T-helper 1 cell treated with Interleukin-12 subunit alpha and Interleukin-12 subunit beta and Interleukin-4 antibody, amounts not matched to agents 30 μg/mL and 1 μg/mL, for 36 hours (primary cell): Measurements from ENCODE around the gene SECISBP2.
"Not testable (repeated sequence)": the region's sequence is repeated elsewhere in the genome, so short reads cannot be mapped to it uniquely, and the experiment has no call there.

ENCODE experiments used
- H3K27ac Mint-ChIP-seq: one replicate; pipeline ENCODE4 v1.8.0; 2021; ENCODE audit warnings: mild to moderate bottlenecking, mixed read lengths
- H3K27me3 Mint-ChIP-seq: one replicate; pipeline ENCODE4 v1.8.0; 2021; ENCODE audit warnings: low read depth, mixed read lengths
- H3K36me3 Mint-ChIP-seq: one replicate; pipeline ENCODE4 v1.8.0; 2021; ENCODE audit warnings: low read depth, mixed read lengths
- H3K4me1 Mint-ChIP-seq: one replicate; pipeline ENCODE4 v1.8.0; 2021; ENCODE audit warnings: low read depth, mixed read lengths
- H3K4me3 Mint-ChIP-seq: one replicate; pipeline ENCODE4 v1.8.0; 2021; ENCODE audit warnings: mild to moderate bottlenecking, moderate library complexity, mixed read lengths
- H3K9me3 Mint-ChIP-seq: one replicate; pipeline ENCODE4 v1.8.0; 2021; ENCODE audit warnings: mixed read lengths

SECISBP2 gene

DNA sequence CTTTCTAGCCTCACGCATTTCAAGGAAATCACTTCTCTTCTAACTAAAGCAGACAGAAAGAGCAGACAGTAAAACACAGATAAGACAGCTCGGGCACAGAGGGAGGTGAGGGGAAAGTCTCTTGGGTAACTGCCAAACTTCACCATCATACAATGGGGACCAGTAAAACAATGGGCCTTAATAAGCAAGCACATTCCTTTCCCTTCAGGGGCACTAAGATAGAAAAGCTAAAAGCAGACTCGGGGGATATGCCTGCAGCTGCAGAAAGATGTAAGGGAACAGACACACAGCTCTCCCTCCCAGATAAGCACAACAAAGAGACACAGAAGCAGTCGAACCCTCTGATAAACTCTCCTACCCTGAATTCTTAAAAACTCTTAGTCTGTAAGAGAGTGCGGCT is 22.9 kb upstream of the SECISBP2 start:
- H3K9me3 Mint-ChIP-seq = peaks cover 6% of the 10 kb centered on the region
- H3K4me3 Mint-ChIP-seq = no peak overlapping the region
- H3K27me3 Mint-ChIP-seq = peaks cover 28% of the 10 kb centered on the region
- no peaks in the 10 kb centered on the region for H3K36me3 Mint-ChIP-seq
- H3K27ac Mint-ChIP-seq = no peak overlapping the region
- H3K4me1 Mint-ChIP-seq = no peaks in the 10 kb centered on the region

DNA sequence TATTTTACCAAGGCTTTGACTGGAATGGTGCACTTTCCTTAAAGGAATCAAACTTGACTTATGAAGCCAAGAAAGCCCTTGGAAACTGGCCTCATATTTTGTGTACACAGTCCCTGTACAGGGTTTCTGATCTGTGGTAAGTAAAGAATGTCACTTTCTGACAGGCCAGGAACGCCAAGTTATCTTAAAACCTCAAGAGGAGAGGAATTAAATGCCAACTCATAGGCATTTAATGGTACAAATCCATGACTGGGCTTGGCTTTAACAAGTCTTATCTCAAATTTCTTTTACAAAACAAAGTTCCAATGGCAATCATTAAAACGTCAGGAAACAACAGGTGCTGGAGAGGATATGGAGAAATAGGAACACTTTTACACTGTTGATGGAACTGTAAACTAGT is 16.3 kb upstream of the SECISBP2 start:
- H3K9me3 Mint-ChIP-seq, H3K4me1 Mint-ChIP-seq, H3K4me3 Mint-ChIP-seq, H3K36me3 Mint-ChIP-seq, H3K27me3 Mint-ChIP-seq, H3K27ac Mint-ChIP-seq: not testable (repeated sequence)

DNA sequence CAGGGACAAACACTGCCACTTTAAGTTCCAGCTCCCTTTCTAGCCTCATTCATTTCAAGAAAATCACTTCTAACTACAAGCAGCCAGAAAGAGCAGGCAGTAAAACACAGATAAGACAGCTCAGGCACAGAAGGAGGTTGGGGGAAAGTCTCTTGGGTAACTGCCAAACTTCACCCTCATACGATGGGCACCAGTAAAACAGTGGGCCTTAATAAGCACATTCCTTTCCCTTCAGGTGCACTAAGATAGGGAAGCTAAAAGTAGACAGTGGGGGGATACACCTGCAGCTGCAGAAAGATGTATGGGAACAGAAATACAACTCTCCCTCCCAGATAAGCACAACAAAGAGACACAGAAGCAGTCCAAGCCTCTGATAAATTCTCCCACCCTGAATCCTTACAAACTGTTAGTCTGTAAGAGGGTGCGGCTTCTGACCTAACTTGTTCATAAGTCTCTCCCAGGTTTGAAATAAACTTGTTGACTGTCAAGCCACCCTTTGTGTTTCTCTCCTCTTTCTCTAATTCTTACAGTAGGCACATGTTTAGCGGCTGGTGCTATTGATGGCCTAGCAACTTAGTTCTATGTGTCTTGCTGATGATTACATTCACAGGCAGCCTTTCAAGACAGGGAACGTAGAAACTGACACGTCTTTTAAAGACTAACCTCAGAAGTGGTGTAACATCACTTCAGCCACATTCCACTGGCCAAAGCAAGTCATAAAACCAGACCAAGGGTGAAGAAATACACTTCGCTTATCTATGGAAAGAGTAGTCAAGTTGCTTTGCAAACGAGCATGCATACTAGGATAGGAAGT is 14.1 kb upstream of the SECISBP2 start:
- H3K27ac Mint-ChIP-seq = peak overlapping the region; percentile 8
- H3K9me3 Mint-ChIP-seq = no peaks in the 10 kb centered on the region
- H3K27me3 Mint-ChIP-seq = peaks cover 4% of the 10 kb centered on the region
- peaks cover 2% of the 10 kb centered on the region for H3K4me1 Mint-ChIP-seq
- H3K36me3 Mint-ChIP-seq = peaks cover 3% of the 10 kb centered on the region
- H3K4me3 Mint-ChIP-seq = no peak overlapping the region

DNA sequence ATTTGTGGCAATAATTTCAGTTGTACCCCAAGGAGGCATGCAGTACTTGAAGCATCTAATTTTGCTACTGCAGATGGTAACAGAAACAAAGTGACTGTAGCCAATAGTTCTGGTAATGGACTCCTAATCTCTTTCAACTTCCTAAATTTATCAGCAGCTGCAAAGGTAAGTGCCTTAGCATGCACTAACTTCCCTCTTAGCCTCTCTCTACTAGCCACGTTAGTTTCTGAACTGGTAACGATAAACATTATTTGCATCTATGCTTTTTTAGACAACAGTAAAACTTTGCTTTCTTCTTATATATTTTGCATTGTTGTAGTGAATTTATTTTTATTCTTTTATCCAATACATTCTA is 13.5 kb upstream of the SECISBP2 start:
- peaks cover 3% of the 10 kb centered on the region for H3K36me3 Mint-ChIP-seq
- H3K27me3 Mint-ChIP-seq = peaks cover 4% of the 10 kb centered on the region
- no peaks in the 10 kb centered on the region for H3K9me3 Mint-ChIP-seq
- peaks cover 5% of the 10 kb centered on the region for H3K4me1 Mint-ChIP-seq
- H3K27ac Mint-ChIP-seq = no peak overlapping the region
- H3K4me3 Mint-ChIP-seq = no peak overlapping the region

DNA sequence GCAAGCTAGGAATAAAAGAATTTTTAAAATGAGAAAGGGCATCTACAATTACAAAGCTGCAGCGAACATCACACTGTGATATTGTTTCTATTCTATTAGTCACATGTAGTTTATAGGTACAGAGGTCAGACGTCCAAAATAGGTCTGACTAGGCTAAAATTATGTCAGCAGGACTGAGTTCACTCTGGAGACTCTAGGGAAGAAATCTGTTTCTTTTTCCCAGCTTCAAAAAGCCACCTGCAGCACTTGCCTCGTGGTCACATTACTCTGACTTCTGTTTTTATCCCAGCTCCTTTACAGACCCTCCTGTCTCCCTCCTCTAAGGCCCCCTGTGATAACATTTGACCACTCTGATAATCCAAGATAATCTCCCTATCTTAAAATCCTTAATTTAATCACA is 12.4 kb upstream of the SECISBP2 start:
- H3K36me3 Mint-ChIP-seq = peaks cover 6% of the 10 kb centered on the region

DNA sequence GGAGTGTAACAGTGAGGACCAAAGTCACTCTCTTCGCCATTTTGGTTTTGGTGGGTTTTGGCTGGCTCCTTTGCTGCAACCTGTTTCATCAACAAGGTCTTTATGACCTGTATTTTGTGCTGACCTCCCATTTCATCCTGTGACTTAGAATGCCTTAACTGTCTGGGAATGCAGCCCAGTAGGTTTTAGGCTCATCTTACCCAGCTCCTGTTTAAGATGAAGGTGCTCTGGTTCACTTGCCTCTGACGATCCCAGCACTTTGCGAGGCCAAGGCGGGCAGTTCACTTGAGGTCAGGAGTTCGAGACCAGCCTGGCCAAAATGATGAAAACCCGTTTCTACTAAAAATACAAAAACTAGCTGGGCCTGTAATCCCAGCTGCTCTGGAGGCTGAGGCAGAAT is 9.1 kb upstream of the SECISBP2 start:
- Mint-ChIP-seq H3K4me3 (peak overlapping the region; percentile 98), H3K4me1 (peaks cover 29% of the 10 kb centered on the region), H3K27me3 (peaks cover 6% of the 10 kb centered on the region), H3K27ac (peak overlapping the region; percentile 100), H3K36me3 (peaks cover 14% of the 10 kb centered on the region), H3K9me3 (no peaks in the 10 kb centered on the region)

More for the DNA sequence above, 12.4 kb upstream of the SECISBP2 start:
- H3K4me3 Mint-ChIP-seq = no peak overlapping the region
- H3K27ac Mint-ChIP-seq = no peak overlapping the region
- no peaks in the 10 kb centered on the region for H3K9me3 Mint-ChIP-seq
- H3K27me3 Mint-ChIP-seq = peaks cover 8% of the 10 kb centered on the region
- H3K4me1 Mint-ChIP-seq = peaks cover 13% of the 10 kb centered on the region

DNA sequence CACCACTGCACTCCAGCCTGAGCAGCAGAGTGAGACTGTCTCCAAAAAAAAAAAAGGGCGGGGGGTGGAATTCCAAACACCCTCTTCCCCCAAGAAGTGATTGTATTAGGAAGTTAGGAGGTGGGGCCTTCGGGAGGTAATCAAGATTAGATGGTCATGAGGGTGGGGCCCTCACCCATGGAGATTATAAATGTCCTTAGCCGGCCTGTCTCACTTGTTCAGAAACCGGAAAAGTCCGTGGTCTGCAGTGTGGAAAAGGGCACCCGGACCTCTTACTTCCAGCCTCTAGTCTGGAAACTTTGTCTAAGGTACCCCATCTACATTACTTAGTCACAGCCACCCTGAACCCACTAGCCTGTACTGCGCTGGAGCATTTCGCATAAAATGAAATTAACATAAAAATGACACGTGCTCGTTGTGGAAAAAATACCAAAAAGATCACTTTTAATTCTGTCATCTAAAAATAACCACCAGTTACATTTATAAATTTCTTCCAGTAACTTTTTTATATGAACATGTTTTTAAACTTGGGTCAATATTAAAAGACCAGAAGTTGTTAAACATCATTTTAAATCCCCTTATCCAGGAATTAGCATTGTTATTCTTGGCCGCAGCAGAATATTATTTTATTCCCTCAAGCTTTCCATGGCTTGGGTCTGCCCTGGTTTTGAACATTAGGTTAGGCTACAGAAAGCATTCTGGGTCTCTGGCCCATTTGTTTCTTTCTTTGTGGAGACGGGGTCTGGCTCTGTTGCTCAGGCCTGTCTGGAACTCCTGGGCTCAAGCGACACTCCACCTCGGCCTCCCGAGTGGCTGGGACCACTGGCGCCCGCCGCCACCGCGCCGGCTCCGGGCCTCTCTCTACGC is 8.5 kb upstream of the SECISBP2 start:
- Mint-ChIP-seq H3K4me1 (peaks cover 36% of the 10 kb centered on the region), H3K27ac (peak overlapping the region; percentile 100), H3K27me3 (peaks cover 6% of the 10 kb centered on the region), H3K4me3 (peak overlapping the region; percentile 98), H3K9me3 (no peaks in the 10 kb centered on the region), H3K36me3 (peaks cover 15% of the 10 kb centered on the region)

DNA sequence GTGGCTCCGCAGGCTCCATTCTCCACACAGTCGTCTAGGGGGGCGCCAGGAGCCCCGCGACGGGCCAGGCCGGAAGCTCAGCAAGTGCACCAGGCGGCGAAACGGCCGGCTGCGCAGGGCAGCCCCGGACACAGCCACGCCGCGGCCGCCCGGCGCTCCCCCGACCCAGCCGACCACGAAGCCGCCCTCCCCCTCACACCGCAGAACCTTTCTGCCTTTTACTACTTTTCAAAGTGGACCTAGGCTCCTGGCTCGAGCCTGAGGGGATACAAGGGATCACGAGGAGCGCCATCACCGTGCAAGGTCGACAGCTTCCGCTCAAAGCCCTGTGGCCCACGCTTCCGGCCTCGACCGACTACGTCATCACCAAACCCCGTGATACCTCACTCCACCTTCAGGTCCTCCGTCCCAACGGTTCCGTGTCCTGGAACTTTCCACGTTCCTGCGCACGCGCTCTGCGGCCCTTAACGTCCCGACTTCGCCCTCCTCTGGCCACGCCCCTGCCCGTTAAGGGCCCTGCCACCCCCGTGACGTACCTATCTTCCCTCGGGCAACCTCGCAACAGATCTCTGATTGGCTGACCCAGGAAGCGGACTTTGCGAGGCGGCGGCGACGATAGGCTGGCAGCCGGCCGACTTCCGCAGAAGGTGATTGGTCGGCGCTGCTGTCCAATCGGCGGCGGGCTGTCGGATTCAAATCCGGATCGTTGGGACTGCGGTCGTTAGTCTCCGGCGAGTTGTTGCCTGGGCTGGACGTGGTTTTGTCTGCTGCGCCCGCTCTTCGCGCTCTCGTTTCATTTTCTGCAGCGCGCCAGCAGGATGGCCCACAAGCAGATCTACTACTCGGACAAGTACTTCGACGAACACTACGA is 7.6 kb upstream of the SECISBP2 start, which contains the start of gene CKS2:
TSS of gene CKS2 (plus strand) at position 721 of the 871 bp plus-strand sequence. CDS start at position 819, 98 bp downstream.
- Mint-ChIP-seq H3K27me3 (peaks cover 6% of the 10 kb centered on the region), H3K4me3 (peak within 1 kb of the TSS; percentile 98), H3K4me1 (peaks cover 41% of the 10 kb centered on the region), H3K27ac (peak within 1 kb of the TSS; percentile 100), H3K9me3 (no peaks in the 10 kb centered on the region), H3K36me3 (peaks cover 19% of the 10 kb centered on the region)

DNA sequence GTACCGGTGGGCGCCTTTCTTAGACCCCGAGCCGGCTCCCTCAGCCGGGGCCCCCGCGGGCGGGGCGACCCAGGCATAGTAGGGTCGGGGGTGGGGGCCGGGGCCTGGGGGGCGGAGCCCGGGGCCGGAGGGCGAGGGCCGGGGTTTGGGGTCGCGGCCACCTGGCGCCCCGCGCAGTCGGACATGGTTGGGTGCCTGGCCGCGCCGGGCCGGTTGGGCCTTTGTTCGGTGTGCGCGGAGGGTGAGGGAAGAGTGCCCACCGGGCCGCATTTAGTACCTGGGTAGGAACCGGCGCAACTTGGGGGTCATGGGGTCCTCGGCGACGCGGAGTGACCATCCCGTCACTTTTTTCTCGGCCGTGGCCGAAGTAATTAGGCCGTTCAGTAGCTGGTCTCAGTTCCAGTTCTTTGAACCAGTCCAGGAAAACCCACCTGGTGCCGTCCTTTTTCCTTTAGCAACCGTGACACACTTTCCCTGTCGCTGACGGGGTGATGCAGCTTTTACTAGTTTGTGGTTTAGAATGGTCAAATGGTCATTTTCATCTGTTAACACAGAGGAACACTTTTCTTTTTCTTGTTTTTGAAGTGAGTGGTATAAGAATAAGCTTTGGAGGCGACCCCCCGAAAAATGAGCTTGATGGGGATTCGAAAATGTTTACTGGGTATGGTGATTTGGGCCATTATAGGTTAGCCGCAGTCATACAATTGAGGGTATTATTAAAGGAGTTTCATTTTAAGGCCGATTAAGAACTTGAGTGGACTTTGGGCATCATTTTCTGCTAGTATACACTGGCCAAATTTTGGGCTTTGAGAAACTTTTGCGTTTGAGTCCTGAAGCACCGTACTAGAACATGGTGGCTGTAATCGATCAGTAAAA is 6.7 kb upstream of the SECISBP2 start:
- Mint-ChIP-seq H3K36me3 (peaks cover 28% of the 10 kb centered on the region), H3K4me1 (peaks cover 45% of the 10 kb centered on the region), H3K27me3 (peaks cover 6% of the 10 kb centered on the region)

DNA sequence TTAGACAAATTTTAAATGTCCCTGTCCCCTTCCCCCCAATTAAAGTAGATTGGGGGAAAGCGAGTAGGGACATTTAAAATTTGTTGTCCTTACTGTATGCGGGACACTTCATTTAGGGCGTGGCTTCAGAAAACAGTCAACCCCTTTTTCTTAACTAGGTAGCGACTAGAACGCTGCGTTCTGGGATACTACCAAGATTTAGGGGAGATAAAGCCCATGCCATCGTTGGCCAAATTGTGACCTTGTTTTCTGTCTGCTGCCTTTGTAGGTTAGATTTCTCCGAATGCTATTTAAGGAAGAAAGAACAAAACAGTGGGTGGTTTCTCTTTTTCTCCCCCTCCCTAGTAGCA is 6.1 kb upstream of the SECISBP2 start:
- Mint-ChIP-seq H3K27ac (peak overlapping the region; percentile 79), H3K27me3 (peaks cover 6% of the 10 kb centered on the region), H3K36me3 (peaks cover 33% of the 10 kb centered on the region), H3K4me1 (peaks cover 51% of the 10 kb centered on the region), H3K4me3 (peak overlapping the region; percentile 98), H3K9me3 (no peaks in the 10 kb centered on the region)

More for the DNA sequence above, 6.7 kb upstream of the SECISBP2 start:
- Mint-ChIP-seq H3K27ac (peak overlapping the region; percentile 100), H3K9me3 (no peaks in the 10 kb centered on the region), H3K4me3 (peak overlapping the region; percentile 98)

DNA sequence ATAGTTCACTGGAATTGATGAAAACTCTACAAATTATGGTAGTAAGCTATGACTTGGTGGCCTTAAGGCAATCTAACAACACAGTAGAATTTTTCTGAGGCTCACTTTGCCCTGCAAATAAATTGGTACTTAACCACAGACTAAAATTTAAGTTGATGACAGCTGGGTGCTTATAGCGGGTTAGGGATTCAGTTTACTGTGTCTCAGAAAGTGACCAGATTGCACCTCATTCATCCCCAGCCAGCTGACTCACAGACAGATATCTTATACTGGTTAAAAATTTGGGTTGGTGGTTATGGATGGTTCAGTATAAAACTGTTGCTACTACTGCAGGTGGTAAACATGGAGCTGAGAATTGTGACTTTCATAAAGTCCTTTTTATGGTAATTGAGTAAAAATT is 4.5 kb upstream of the SECISBP2 start:
- Mint-ChIP-seq H3K4me1 (peaks cover 58% of the 10 kb centered on the region), H3K9me3 (no peaks in the 10 kb centered on the region), H3K27ac (peak overlapping the region; percentile 75), H3K36me3 (peaks cover 42% of the 10 kb centered on the region), H3K27me3 (peaks cover 6% of the 10 kb centered on the region), H3K4me3 (peak overlapping the region; percentile 98)

DNA sequence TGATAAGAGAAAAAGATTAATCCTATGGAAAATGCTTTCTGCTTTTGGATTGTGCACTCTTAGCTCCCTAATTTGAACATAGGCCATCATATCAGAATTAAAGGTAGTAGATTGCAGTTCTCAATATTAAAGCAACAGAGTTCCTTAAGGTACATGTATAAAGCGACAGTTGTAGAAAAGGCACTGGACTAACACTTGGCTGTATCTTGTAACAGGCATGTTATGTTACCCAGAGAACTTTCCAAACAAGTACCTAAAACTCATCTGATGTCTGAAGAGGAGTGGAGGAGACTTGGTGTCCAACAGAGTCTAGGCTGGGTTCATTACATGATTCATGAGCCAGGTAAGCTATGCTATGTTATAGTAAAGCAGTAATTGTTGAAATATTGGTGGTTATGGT is 3.3 kb upstream of the SECISBP2 start:
- H3K9me3 Mint-ChIP-seq = no peaks in the 10 kb centered on the region
- peaks cover 6% of the 10 kb centered on the region for H3K27me3 Mint-ChIP-seq
- H3K4me1 Mint-ChIP-seq = peaks cover 65% of the 10 kb centered on the region
- peak overlapping the region; percentile 4 for H3K4me3 Mint-ChIP-seq
- H3K27ac Mint-ChIP-seq = peak overlapping the region; percentile 63
- peaks cover 43% of the 10 kb centered on the region for H3K36me3 Mint-ChIP-seq

DNA sequence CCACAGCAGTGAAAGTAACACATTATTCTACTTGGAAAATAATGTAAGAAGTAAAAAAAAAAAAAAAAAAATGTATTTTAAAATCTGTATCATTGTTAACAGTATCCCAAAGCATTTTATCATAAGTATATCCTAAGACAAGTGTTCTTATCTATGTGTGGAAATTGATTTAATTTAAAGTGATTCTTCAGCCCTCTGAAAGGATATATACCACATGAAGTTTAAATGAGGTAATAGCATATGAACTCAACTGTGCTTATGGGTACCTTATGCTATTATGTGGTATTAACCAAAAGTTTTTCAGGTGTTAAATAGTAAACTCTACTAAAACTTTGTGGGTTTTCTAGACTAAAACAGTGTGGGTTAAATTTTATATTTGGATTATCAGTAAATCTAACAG is 2.8 kb upstream of the SECISBP2 start:
- H3K9me3 Mint-ChIP-seq = no peaks in the 10 kb centered on the region
- no peak overlapping the region for H3K4me3 Mint-ChIP-seq
- peak overlapping the region; percentile 63 for H3K27ac Mint-ChIP-seq
- peaks cover 43% of the 10 kb centered on the region for H3K36me3 Mint-ChIP-seq
- H3K27me3 Mint-ChIP-seq = peaks cover 6% of the 10 kb centered on the region
- H3K4me1 Mint-ChIP-seq = peaks cover 66% of the 10 kb centered on the region
